GM12878 (cell line): ENCODE results near the gene PRKRIP1. TPM values are rescaled to one million over a fixed set of nuclear protein-coding genes. Genes with fewer than 3 reads are reported as not detected.

Experiments used
- ATAC-seq: fragments of 200-7000 bp; cut with Tn5 transposase; 3 replicates; pipeline ENCODE4 v1.9.1; 2020; ENCODE audit warnings: mild to moderate bottlenecking, moderate library complexity
- BruUV-seq: library from RNA; stranded (reverse); fragments of 400-500 nt; replicated peaks from 2 replicates; lab custom pipeline; 2021; lab: Mats Ljungman, UMichigan
- CTCF ChIA-PET: fragments of 300-600 bp; sonication (Branson Sonifier 250); formaldehyde crosslinking; extraction: SDS; loops from one replicate; lab custom pipeline; 2021; ENCODE audit warnings: inconsistent platforms; lab: Yijun Ruan, JAX
- POLR2A ChIA-PET: fragments of 350-600 bp; formaldehyde crosslinking; extraction: SDS; loops from one replicate; lab custom pipeline; 2021; ENCODE audit warnings: inconsistent platforms; lab: Charles Lee
- RAD21 ChIA-PET: fragments of 300-600 bp; sonication (Branson Sonifier 250); formaldehyde crosslinking; loops from one replicate; lab custom pipeline; 2023; ENCODE audit warnings: antibody characterized with exemption; ENCODE audit not compliant: unreplicated experiment; lab: Charles Lee
- SMC1A ChIA-PET: fragments of 300-600 bp; sonication (Branson Sonifier 250); formaldehyde crosslinking; loops from one replicate; lab custom pipeline; 2023; ENCODE audit not compliant: unreplicated experiment, uncharacterized antibody; lab: Charles Lee
- DNase-seq: peaks from one replicate; pipeline ENCODE4 v3.0.0-alpha.2; 2011; ENCODE audit warnings: low read depth, low spot score
- FAIRE-seq: peaks from 3 replicates; lab custom pipeline; 2011; peaks lifted over from hg19 to GRCh38; lab: Jason Lieb, UNC
- H2AFZ ChIP-seq: 2 replicates; pipeline ENCODE4 v1.6.0; 2011; ENCODE audit warnings: low read depth, low read length, control low read depth; ENCODE audit not compliant: control insufficient read depth
- H3K27ac ChIP-seq: 2 replicates; pipeline ENCODE4 v1.5.1; 2011; ENCODE audit warnings: control low read depth; ENCODE audit not compliant: control insufficient read depth, insufficient read depth
- H3K27me3 ChIP-seq, 2 experiments: replicated peaks in 1 of 2; 2 replicates each; pipeline versions ENCODE4 v1.6.0 to v1.6.1; 2011; ENCODE audit warnings: low read length in 1 of 2; ENCODE audit not compliant: control insufficient read depth in 2 of 2, insufficient read depth in 2 of 2
- H3K36me3 ChIP-seq, 2 experiments: 2 replicates each; pipeline ENCODE4 v1.5.1; 2011; ENCODE audit warnings: low read length in 1 of 2; ENCODE audit not compliant: control insufficient read depth in 2 of 2, insufficient read depth in 2 of 2
- H3K4me1 ChIP-seq: 2 replicates; pipeline ENCODE4 v1.6.1; 2011; ENCODE audit warnings: mild to moderate bottlenecking, low read length, moderate library complexity, mixed read lengths; ENCODE audit not compliant: control insufficient read depth, insufficient read depth
- H3K4me2 ChIP-seq: 2 replicates; pipeline ENCODE4 v1.6.0; 2011; ENCODE audit warnings: control low read depth; ENCODE audit not compliant: control insufficient read depth, insufficient read depth
- H3K4me3 ChIP-seq: fragments of 200-600 bp; sonication (generic); 2 replicates; pipeline ENCODE4 v1.5.1; 2016
- H3K79me2 ChIP-seq: 2 replicates; pipeline ENCODE4 v1.6.0; 2011; ENCODE audit warnings: low read length; ENCODE audit not compliant: control insufficient read depth, insufficient read depth
- H3K9ac ChIP-seq: 2 replicates; pipeline ENCODE4 v1.8.0; 2011; ENCODE audit warnings: low read length, control low read depth, mixed read lengths; ENCODE audit not compliant: control insufficient read depth, insufficient read depth
- H3K9me3 ChIP-seq: replicated peaks from 3 replicates; pipeline ENCODE4 v1.5.1; 2011; ENCODE audit warnings: mild to moderate bottlenecking, low read length; ENCODE audit not compliant: control insufficient read depth, insufficient read depth
- H4K20me1 ChIP-seq: 2 replicates; pipeline ENCODE4 v1.6.0; 2011; ENCODE audit not compliant: control insufficient read depth, insufficient read depth
- BACH1 ChIP-seq: fragments of 450-650 bp; IDR thresholded peaks from 2 replicates; pipeline ENCODE4 v1.6.1; 2017; ENCODE audit warnings: mild to moderate bottlenecking, borderline replicate concordance
- FOXM1 ChIP-seq: IDR thresholded peaks from 2 replicates; pipeline ENCODE4 v1.6.1; 2012; ENCODE audit warnings: low read depth, mild to moderate bottlenecking, inconsistent platforms, low read length, moderate library complexity
- IRF3 ChIP-seq: fragments of 450-650 bp; IDR thresholded peaks from 2 replicates; pipeline ENCODE4 v1.6.1; 2014; ENCODE audit warnings: mild to moderate bottlenecking
- LARP7 ChIP-seq: fragments of 450-650 bp; IDR thresholded peaks from 2 replicates; pipeline ENCODE4 v1.6.1; 2017; ENCODE audit warnings: mild to moderate bottlenecking
- NFYB ChIP-seq: IDR thresholded peaks from 2 replicates; pipeline ENCODE4 v1.6.1; 2011; ENCODE audit warnings: low read depth, mild to moderate bottlenecking, low read length, improper control_type of control experiment, moderate library complexity; ENCODE audit not compliant: insufficient read depth
- POU2F2 ChIP-seq: IDR thresholded peaks from 3 replicates; pipeline ENCODE4 v1.6.1; 2011; ENCODE audit warnings: low read depth, mild to moderate bottlenecking, low read length, borderline replicate concordance
- RELB ChIP-seq: fragments of 450-650 bp; IDR thresholded peaks from 2 replicates; pipeline ENCODE4 v1.6.1; 2017; ENCODE audit warnings: low read depth, mild to moderate bottlenecking, moderate library complexity
- SRF ChIP-seq, 2 experiments: IDR thresholded peaks; 2 replicates each; pipeline ENCODE4 v1.6.1; 2011; ENCODE audit warnings: low read depth in 2 of 2, low read length in 2 of 2, mild to moderate bottlenecking in 1 of 2, moderate library complexity in 1 of 2
- YBX1 ChIP-seq: fragments of 450-650 bp; IDR thresholded peaks from 2 replicates; pipeline ENCODE4 v1.6.1; 2016; ENCODE audit warnings: antibody characterized with exemption
- ZBTB33 ChIP-seq: fragments of 450-650 bp; IDR thresholded peaks from 2 replicates; pipeline ENCODE4 v1.6.1; 2017; ENCODE audit warnings: mild to moderate bottlenecking
- WGBS: methylation state at CpG from one replicate; pipeline ENCODE4 v1.1.6; 2016; ENCODE audit warnings: low lambda C conversion rate; ENCODE audit not compliant: insufficient replicate concordance, insufficient coverage; ENCODE audit errors: missing lambda C conversion rate; 5-methylcytosine and 5-hydroxymethylcytosine counted together
- in situ Hi-C: fragments of 300-500 bp; cut with MboI; formaldehyde crosslinking; loops from 9 replicates; pipeline ENCODE4 v1.14.3; 2018; ENCODE audit warnings: mixed read lengths
- intact Hi-C: fragments of 100-400 bp; cut with micrococcal nuclease; formaldehyde crosslinking; loops from one replicate; pipeline ENCODE4 v1.14.2; 2022; ENCODE audit not compliant: unreplicated experiment
- polyA plus RNA-seq, 11 experiments: library from polyadenylated mRNA; depleted of rRNA in 4 of 11; unstranded in 6 of 11; stranded (reverse) in 5 of 11; fragments of >200 nt; fragmentation: Nextera tagmentation in 4 of 11; fragmentation: Illumina TruSeq in 1 of 11; extraction: Ambion mirVana in 4 of 11; extraction: Trizol in 1 of 11; gene quantifications; 1 replicate in 1 of 11; 2 replicates in 10 of 11; pipeline versions ENCODE4 v1.2.1 to v1.2.3, GENCODE V29; 2011 to 2016; ENCODE audit warnings: inconsistent platforms in 2 of 11, missing spikeins in 2 of 11, low read depth in 1 of 11
- total RNA-seq, 4 experiments: library from RNA; depleted of rRNA in 3 of 4; stranded (reverse); fragments of >200 nt in 3 of 4; fragmentation: Illumina TruSeq in 1 of 4; extraction: Trizol in 1 of 4; gene quantifications; 2 replicates each; pipeline versions ENCODE4 v1.2.1 to v1.2.3, GENCODE V29; 2013 to 2021
- TF ChIP-seq, protein P1 (sequence below): fragments of 450-650 bp; IDR thresholded peaks from 2 replicates; pipeline ENCODE4 v1.6.1; 2016; ENCODE audit warnings: mild to moderate bottlenecking, moderate library complexity, borderline replicate concordance
- TF ChIP-seq, protein P2 (sequence below): fragments of 450-650 bp; IDR thresholded peaks from 2 replicates; pipeline ENCODE4 v1.6.1; 2016; ENCODE audit warnings: mild to moderate bottlenecking

The PRKRIP1 gene
- total and polyA plus RNA-seq, 10 of the 15 experiments (the other 5 are each of a cell fraction or from before 2014, with no cell fraction given), result 17.0 to 38.4 (median 25.5) TPM

DNA sequence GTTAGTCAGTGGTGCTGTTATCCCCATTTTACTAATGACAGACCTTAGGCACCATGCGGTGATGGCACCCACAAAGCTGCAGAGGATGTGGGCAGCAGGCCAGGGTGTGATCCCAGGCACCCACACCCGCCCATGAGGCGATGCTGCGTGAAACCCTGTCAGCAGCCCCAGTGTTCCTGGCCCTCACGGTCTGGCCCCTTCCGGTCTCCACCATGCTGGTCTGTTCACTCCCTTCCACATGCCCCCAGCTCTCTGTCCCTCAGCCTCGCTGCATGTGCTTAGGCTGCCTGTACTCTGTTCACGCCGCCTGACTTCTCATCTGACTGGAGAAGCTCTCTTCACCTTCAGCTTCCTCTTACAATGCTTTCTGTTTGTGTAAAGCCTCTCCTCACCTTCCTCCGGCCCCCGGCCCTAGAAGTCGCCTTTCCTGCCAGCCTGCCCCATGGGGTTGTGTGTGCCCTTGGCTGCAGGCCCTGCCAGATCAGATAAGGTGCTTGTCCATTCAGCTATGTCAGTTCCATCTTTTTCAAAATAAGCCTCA lies 19.6 kb downstream of the PRKRIP1 start:
- ChIA-PET POLR2A (interaction anchor here (0.8 to 4.9 kb wide), 8 partner anchors 8 to 35 kb away, joined by 3 to 48 read pairs (median 8); partner anchors contain the start of gene ORAI2), SMC1A (interaction anchor here (0.7 to 4.7 kb wide), 13 partner anchors 8 to 52 kb away, joined by 3 to 46 read pairs (median 7); partner anchors contain the start of gene ORAI2), RAD21 (interaction anchor here (0.8 to 3.1 kb wide), 9 partner anchors 8 to 138 kb away, joined by 3 to 31 read pairs (median 4); partner anchors contain the start of genes ALKBH4, LRWD1 and ORAI2), CTCF (interaction anchor here (0.5 to 4.6 kb wide), 10 partner anchors 9 to 56 kb away, joined by 3 to 45 read pairs (median 6); partner anchors contain the start of genes ALKBH4 and LRWD1)
- H4K20me1 ChIP-seq, result no peaks in the 10 kb centered on the region
- no peaks in the 10 kb centered on the region for H3K27me3 ChIP-seq
- no peaks in the 10 kb centered on the region for H3K9me3 ChIP-seq
- peak overlapping the region; percentile 63 for H3K4me2 ChIP-seq
- DNase-seq (no peak), FAIRE-seq (peak; percentile 92), ATAC-seq (peak; percentile 90)
- H3K9ac ChIP-seq, result peak overlapping the region; percentile 43
- no TSS peak for BruUV-seq
- in situ Hi-C loops, result no loop called here
- peaks cover 6% of the 10 kb centered on the region for H3K79me2 ChIP-seq
- no peak overlapping the region; the same call in 1 of the 2 replicates for H2AFZ ChIP-seq
- intact Hi-C loops, result no loop called here
- no peak overlapping the region for H3K4me3 ChIP-seq
- peaks cover 32% of the 10 kb centered on the region for H3K4me1 ChIP-seq
- H3K27ac ChIP-seq, result peak overlapping the region; percentile 81
- WGBS, result under 1% methylated on average over 12 of the region's 12 CpGs
- peaks cover 5 to 17% of the 10 kb centered on the region in 2 experiments; a peak in 3 of 4 replicates for H3K36me3 ChIP-seq
- TF ChIP-seq, protein P1, sequence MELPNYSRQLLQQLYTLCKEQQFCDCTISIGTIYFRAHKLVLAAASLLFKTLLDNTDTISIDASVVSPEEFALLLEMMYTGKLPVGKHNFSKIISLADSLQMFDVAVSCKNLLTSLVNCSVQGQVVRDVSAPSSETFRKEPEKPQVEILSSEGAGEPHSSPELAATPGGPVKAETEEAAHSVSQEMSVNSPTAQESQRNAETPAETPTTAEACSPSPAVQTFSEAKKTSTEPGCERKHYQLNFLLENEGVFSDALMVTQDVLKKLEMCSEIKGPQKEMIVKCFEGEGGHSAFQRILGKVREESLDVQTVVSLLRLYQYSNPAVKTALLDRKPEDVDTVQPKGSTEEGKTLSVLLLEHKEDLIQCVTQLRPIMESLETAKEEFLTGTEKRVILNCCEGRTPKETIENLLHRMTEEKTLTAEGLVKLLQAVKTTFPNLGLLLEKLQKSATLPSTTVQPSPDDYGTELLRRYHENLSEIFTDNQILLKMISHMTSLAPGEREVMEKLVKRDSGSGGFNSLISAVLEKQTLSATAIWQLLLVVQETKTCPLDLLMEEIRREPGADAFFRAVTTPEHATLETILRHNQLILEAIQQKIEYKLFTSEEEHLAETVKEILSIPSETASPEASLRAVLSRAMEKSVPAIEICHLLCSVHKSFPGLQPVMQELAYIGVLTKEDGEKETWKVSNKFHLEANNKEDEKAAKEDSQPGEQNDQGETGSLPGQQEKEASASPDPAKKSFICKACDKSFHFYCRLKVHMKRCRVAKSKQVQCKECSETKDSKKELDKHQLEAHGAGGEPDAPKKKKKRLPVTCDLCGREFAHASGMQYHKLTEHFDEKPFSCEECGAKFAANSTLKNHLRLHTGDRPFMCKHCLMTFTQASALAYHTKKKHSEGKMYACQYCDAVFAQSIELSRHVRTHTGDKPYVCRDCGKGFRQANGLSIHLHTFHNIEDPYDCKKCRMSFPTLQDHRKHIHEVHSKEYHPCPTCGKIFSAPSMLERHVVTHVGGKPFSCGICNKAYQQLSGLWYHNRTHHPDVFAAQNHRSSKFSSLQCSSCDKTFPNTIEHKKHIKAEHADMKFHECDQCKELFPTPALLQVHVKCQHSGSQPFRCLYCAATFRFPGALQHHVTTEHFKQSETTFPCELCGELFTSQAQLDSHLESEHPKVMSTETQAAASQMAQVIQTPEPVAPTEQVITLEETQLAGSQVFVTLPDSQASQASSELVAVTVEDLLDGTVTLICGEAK, result no peak
- no peak for TF ChIP-seq YBX1
- no peak for TF ChIP-seq NFYB
- TF ChIP-seq, protein P2, sequence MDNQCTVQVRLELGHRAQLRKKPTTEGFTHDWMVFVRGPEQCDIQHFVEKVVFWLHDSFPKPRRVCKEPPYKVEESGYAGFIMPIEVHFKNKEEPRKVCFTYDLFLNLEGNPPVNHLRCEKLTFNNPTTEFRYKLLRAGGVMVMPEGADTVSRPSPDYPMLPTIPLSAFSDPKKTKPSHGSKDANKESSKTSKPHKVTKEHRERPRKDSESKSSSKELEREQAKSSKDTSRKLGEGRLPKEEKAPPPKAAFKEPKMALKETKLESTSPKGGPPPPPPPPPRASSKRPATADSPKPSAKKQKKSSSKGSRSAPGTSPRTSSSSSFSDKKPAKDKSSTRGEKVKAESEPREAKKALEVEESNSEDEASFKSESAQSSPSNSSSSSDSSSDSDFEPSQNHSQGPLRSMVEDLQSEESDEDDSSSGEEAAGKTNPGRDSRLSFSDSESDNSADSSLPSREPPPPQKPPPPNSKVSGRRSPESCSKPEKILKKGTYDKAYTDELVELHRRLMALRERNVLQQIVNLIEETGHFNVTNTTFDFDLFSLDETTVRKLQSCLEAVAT, result 0 out of 2 replicates have a peak, but pooled peaks have one; percentile 7
- TF ChIP-seq LARP7, result 0 out of 2 replicates have a peak, but pooled peaks have one; percentile 54
- TF ChIP-seq POU2F2, result 0 out of 3 replicates have a peak, but pooled peaks have one; percentile 28
- no peak for TF ChIP-seq ZBTB33
- TF ChIP-seq SRF (IDR thresholded peaks at IDR 0.05; ENCODE audit: low read depth in 2 of 2, low read length in 2 of 2), result no peak
- TF ChIP-seq IRF3, result no peak
- no peak for TF ChIP-seq RELB
- TF ChIP-seq BACH1, result no peak; the same call in 1 of the 2 replicates
- TF ChIP-seq FOXM1, result no peak
